B cell (primary cell): ENCODE measurements around the gene POP4.

Source experiments
- EZH2 ChIP-seq: IDR thresholded peaks from 2 replicates; pipeline ENCODE4 v1.6.1; 2012; ENCODE audit warnings: borderline replicate concordance, low read depth, mild to moderate bottlenecking, moderate library complexity, low read length; ENCODE audit not compliant: insufficient read depth, poor library complexity, severe bottlenecking
- TF ChIP-seq, protein P1 (sequence below): fragments of 200-600 bp; IDR thresholded peaks from one replicate; pipeline ENCODE4 v1.8.0; 2022; ENCODE audit warnings: antibody characterized with exemption, mild to moderate bottlenecking

DNA sequence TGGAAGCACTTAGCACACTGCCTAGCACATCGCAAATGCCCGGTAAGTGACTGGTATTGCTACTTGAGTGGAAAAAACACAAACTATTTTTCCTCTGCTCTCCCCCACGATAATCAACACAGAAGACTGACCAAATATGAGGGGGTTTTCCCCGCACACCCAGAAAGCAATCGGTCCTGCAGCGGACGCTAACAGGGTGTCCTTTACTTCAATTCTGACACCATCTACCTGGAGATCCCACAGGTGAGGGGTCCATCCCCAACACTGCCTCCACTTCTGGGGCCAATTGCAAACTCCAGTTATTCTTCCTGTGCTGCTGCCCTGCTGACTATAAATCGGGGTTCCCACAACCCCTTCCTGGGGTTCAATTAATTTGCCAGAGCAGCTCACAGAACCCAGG is 33.0 kb downstream of the POP4 start:
- no peak for TF ChIP-seq EZH2
- TF ChIP-seq, protein P1, sequence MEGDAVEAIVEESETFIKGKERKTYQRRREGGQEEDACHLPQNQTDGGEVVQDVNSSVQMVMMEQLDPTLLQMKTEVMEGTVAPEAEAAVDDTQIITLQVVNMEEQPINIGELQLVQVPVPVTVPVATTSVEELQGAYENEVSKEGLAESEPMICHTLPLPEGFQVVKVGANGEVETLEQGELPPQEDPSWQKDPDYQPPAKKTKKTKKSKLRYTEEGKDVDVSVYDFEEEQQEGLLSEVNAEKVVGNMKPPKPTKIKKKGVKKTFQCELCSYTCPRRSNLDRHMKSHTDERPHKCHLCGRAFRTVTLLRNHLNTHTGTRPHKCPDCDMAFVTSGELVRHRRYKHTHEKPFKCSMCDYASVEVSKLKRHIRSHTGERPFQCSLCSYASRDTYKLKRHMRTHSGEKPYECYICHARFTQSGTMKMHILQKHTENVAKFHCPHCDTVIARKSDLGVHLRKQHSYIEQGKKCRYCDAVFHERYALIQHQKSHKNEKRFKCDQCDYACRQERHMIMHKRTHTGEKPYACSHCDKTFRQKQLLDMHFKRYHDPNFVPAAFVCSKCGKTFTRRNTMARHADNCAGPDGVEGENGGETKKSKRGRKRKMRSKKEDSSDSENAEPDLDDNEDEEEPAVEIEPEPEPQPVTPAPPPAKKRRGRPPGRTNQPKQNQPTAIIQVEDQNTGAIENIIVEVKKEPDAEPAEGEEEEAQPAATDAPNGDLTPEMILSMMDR: no peak
